ENCODE results near the gene NRSN2. TPM values are rescaled to one million over a fixed set of nuclear protein-coding genes. Genes with fewer than 3 reads are reported as not detected.

The NRSN2 gene
- total RNA-seq, 1 donor from 2014 or later, result 17.4 TPM

Other genes with a start within 250 kb of the NRSN2 start
- gene DEFB126, start 204.5 kb upstream of the NRSN2 start, total RNA-seq, result not detected
- gene DEFB127, start 189.7 kb upstream of the NRSN2 start, total RNA-seq, result not detected
- gene DEFB128, start 157.4 kb upstream of the NRSN2 start, total RNA-seq, result not detected
- not detected for gene DEFB129, start 119.9 kb upstream of the NRSN2 start, total RNA-seq
- gene DEFB132, start 89.4 kb upstream of the NRSN2 start, total RNA-seq, result not detected
- gene C20orf96, start 56.4 kb upstream of the NRSN2 start, total RNA-seq, result 6.9 TPM
- gene ZCCHC3, start 49.5 kb upstream of the NRSN2 start, total RNA-seq, result 11.0 TPM
- gene SOX12, start 21.6 kb upstream of the NRSN2 start, total RNA-seq, result 18.3 TPM
- 0.40 TPM for gene TRIB3, start 33.6 kb downstream of the NRSN2 start, total RNA-seq
- gene RBCK1, start 61.2 kb downstream of the NRSN2 start, total RNA-seq, result 44.8 TPM
- gene TBC1D20, start 115.4 kb downstream of the NRSN2 start, total RNA-seq, result 23.3 TPM
- 116 TPM for gene CSNK2A1, start 196.7 kb downstream of the NRSN2 start, total RNA-seq